ENCODE data around the gene RMDN2. TPM values are rescaled to one million over a fixed set of nuclear protein-coding genes. Genes with fewer than 3 reads are reported as not detected.

Gene RMDN2
- total RNA-seq: 10 to 100 TPM in 3 of 4 donors, 1 to 10 TPM in 1; 8.9 to 14.6 (median 13.3) TPM

- H3K4me3 ChIP-seq (replicated peaks in 1 of 3): peak within 1 kb of the TSS; percentile 48 to 70 (median 67)
- intact Hi-C loops (cut with DNase I): no loop called here
- peaks cover 0 to 13% of the 10 kb centered on the region in 2 donors for H3K4me1 ChIP-seq
- H3K36me3 ChIP-seq: no peaks in the 10 kb centered on the region
- TF ChIP-seq POLR2A (IDR thresholded peaks at IDR 0.05): peak; percentile 31 to 92
- peak in 3 of 6 experiments; percentile 1 to 12 (median 11) for TF ChIP-seq CTCF (IDR thresholded peaks at IDR 0.05)
- H3K9me3 ChIP-seq: no peaks in the 10 kb centered on the region
- DNase-seq: peak; percentile 95
- peak within 1 kb of the TSS; percentile 81 to 96 (median 92) for H3K27ac ChIP-seq
- 0 to 2% methylated on average over 25 to 46 of the region's 79 CpGs for WGBS, 2 donors
- no peaks in the 10 kb centered on the region for H3K27me3 ChIP-seq
Observed at GRCh38 chr2:37925063-37925897, at the start of gene RMDN2. Gene RMDN2 (plus strand): TSS chr2:37925287. CDS start chr2:37929278, 3,991 bp downstream.

- Histone ChIP-seq H3K36me3 (no peaks in the 10 kb centered on the region), H3K9me3 (no peaks in the 10 kb centered on the region), H3K4me3 (replicated peaks in 1 of 3) (no peak overlapping the region), H3K4me1 (no peaks in the 10 kb centered on the region), H3K27ac (no peak overlapping the region), H3K27me3 (no peaks in the 10 kb centered on the region)
- intact Hi-C loops (cut with DNase I): loop anchor here (5.0 kb wide), 1 partner anchor 478 kb away; no protein-coding TSS in a partner anchor
- 25 to 46% methylated on average over 15 of the region's 15 CpGs for WGBS, 2 donors
- TF ChIP-seq POLR2A (IDR thresholded peaks at IDR 0.05): no peak
- TF ChIP-seq CTCF (IDR thresholded peaks at IDR 0.05): no peak
- DNase-seq: no peak
Observed at GRCh38 chr2:37875403-37875906, 49.6 kb upstream of the RMDN2 start.

- no peaks in the 10 kb centered on the region for H3K4me1 ChIP-seq
- no peaks in the 10 kb centered on the region for H3K36me3 ChIP-seq
- intact Hi-C loops (cut with DNase I): loop anchor here (5.0 kb wide), 1 partner anchor 479 kb away; no protein-coding TSS in a partner anchor
- H3K27me3 ChIP-seq: no peaks in the 10 kb centered on the region
- no peaks in the 10 kb centered on the region for H3K9me3 ChIP-seq
- TF ChIP-seq POLR2A (IDR thresholded peaks at IDR 0.05): no peak
- TF ChIP-seq CTCF (IDR thresholded peaks at IDR 0.05): no peak
- H3K27ac ChIP-seq: no peak overlapping the region
- DNase-seq: no peak
- H3K4me3 ChIP-seq (replicated peaks in 1 of 3): no peak overlapping the region
- WGBS, 2 donors: 81 to 85% methylated on average over 9 of the region's 9 CpGs
Observed at GRCh38 chr2:37876227-37876626, 48.9 kb upstream of the RMDN2 start.

- intact Hi-C loops (cut with DNase I): loop anchor here (5.0 kb wide), 1 partner anchor 480 kb away; no protein-coding TSS in a partner anchor
- no peak overlapping the region for H3K27ac ChIP-seq
Observed at GRCh38 chr2:37877457-37878315, 47.4 kb upstream of the RMDN2 start.

More at GRCh38 chr2:37877457-37878315, 47.4 kb upstream of the RMDN2 start:
- H3K4me3 ChIP-seq (replicated peaks in 1 of 3): no peak overlapping the region
- DNase-seq: no peak
- peak; percentile 49 to 78 (median 67) for TF ChIP-seq CTCF (IDR thresholded peaks at IDR 0.05)
- no peak for TF ChIP-seq POLR2A (IDR thresholded peaks at IDR 0.05)
- H3K27me3 ChIP-seq: no peaks in the 10 kb centered on the region
- H3K9me3 ChIP-seq: no peaks in the 10 kb centered on the region
- H3K4me1 ChIP-seq: no peaks in the 10 kb centered on the region
- 29% methylated on average over 12 of the region's 12 CpGs for WGBS, 2 donors
- H3K36me3 ChIP-seq: no peaks in the 10 kb centered on the region

Measured in thyroid gland (tissue), 4 donors.